GM12873 (cell line): Measurements from ENCODE around the gene STEEP1.

Experiments used
- TF ChIP-seq, protein P1 (sequence below): IDR thresholded peaks from 2 replicates; pipeline ENCODE4 v1.5.1; 2012; ENCODE audit warnings: low read depth, mild to moderate bottlenecking, moderate library complexity, low read length, control low read depth; ENCODE audit not compliant: insufficient read depth; ENCODE audit errors: missing control alignments

Gene STEEP1

DNA sequence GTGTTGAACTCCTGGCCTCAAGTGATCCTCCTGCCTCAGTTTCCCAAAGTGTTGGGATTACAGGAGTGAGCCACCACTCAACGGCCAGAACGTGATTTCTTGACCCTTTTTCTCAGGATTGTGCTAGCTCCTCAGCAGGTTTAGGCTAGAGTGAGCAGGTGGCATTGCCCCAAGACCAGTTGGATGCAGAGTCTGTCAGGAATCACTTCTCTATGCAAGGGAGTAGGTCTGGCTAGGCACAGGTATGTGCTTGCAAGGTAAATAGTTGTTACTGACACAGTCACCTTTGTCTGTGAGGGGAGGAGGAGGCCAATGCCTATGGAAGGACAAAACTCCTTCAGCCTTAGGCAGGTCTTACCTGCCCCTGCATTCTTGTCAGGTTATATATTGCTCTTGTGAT is 72.7 kb downstream of the STEEP1 start:
- TF ChIP-seq, protein P1, sequence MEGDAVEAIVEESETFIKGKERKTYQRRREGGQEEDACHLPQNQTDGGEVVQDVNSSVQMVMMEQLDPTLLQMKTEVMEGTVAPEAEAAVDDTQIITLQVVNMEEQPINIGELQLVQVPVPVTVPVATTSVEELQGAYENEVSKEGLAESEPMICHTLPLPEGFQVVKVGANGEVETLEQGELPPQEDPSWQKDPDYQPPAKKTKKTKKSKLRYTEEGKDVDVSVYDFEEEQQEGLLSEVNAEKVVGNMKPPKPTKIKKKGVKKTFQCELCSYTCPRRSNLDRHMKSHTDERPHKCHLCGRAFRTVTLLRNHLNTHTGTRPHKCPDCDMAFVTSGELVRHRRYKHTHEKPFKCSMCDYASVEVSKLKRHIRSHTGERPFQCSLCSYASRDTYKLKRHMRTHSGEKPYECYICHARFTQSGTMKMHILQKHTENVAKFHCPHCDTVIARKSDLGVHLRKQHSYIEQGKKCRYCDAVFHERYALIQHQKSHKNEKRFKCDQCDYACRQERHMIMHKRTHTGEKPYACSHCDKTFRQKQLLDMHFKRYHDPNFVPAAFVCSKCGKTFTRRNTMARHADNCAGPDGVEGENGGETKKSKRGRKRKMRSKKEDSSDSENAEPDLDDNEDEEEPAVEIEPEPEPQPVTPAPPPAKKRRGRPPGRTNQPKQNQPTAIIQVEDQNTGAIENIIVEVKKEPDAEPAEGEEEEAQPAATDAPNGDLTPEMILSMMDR = no peak

DNA sequence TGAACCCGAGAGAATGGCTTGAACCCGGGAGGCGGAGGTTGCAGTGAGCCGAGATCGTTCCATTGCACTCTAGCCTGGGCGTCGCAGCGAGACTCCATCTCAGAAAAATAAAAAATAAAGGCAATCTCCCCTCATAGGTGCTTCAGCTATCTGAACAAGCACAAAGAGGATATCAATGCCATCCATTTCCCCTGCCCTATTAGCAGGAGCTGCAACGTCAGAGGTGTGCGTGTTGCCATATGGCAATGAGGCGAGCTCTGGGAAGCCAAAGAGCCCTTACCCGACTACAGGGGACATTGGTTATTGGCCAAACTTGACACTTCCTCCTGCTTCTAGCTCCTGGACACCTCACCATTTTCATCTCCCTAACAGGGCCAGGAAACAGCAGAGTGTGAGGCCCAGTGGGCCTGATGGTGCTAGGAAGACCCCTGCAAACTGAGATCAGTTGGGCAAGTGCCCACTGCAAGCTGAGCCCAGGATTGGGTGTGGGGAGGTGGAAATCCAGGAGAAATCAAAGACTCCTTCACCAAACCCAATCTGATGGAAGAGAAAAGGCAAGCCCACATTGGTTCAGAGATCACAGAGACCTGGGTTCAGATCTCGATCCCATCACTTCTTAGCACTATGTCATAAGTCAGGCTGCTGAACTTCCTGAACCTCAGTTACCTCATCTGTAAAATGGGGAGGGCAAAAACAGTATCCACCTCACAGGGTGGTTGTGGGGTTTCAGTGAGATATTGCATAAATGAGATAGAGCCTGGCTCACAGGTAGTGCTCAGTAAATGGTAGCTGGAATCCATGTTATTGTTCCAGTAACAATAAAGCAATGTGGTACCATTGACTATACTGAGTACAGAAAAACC is 75.8 kb downstream of the STEEP1 start:
- TF ChIP-seq, protein P1 = no peak

DNA sequence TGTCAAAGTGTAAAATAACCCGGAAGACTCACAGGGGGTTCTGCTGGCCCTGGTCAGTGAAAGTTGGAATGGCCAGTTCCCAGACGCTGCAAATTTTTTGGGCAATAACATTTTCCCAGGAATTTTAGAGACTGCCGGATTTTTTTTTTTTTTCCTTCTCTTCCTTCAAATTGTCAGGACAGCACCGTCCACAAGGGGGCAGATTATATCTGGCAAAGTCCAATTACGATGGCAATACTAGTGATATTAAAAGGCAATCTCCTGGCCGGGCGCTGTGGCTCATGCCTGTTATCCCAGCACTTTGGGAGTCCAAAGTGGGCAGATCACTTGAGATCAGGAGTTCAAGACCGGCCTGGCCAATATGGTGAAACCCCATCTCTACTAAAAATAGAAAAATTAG is 76.5 kb downstream of the STEEP1 start:
- TF ChIP-seq, protein P1 = peak; percentile 57
